CD4-positive, CD25-positive, alpha-beta regulatory T cell (primary cell): ENCODE results near the gene PROSER2. TPM values are rescaled to one million over a fixed set of nuclear protein-coding genes. Genes with fewer than 3 reads are reported as not detected.
"Not testable (repeated sequence)": the region's sequence is repeated elsewhere in the genome, so short reads cannot be mapped to it uniquely, and the experiment has no call there.

Experiments used
- ATAC-seq, 2 donors: fragments of 150-1000 bp; cut with Tn5 transposase; one replicate each; pipeline ENCODE4 v1.10.0; 2021; ENCODE audit warnings: low read depth in 2 of 2, moderate number of reproducible peaks in 2 of 2, moderate library complexity in 1 of 2
- DNase-seq, 3 donors: peaks; one replicate each; pipeline versions ENCODE4 v3.0.0 to v3.0.0-alpha.2; 2012 to 2022; ENCODE audit warnings: mixed read lengths in 1 of 3
- H3K27ac ChIP-seq: one replicate; pipeline ENCODE4 v1.7.0; 2013; ENCODE audit warnings: mild to moderate bottlenecking, low read length; ENCODE audit not compliant: insufficient read depth, poor library complexity, severe bottlenecking
- H3K27me3 ChIP-seq: one replicate; pipeline ENCODE4 v1.7.0; 2013; ENCODE audit warnings: low read length; ENCODE audit not compliant: control insufficient read depth, insufficient read depth
- H3K36me3 ChIP-seq: one replicate; pipeline ENCODE4 v1.7.0; 2013; ENCODE audit warnings: mild to moderate bottlenecking, low read length, moderate library complexity; ENCODE audit not compliant: control insufficient read depth, insufficient read depth
- H3K4me1 ChIP-seq: 2 replicates; pipeline ENCODE4 v1.7.0; 2013; ENCODE audit warnings: mild to moderate bottlenecking, low read length; ENCODE audit not compliant: insufficient read depth, control insufficient read depth, poor library complexity, severe bottlenecking
- H3K4me3 ChIP-seq: one replicate; pipeline ENCODE4 v1.7.0; 2013; ENCODE audit warnings: low read depth, mild to moderate bottlenecking, low read length, moderate library complexity
- H3K9me3 ChIP-seq, 2 experiments: 1 replicate in 1 of 2; 2 replicates in 1 of 2; pipeline ENCODE4 v1.7.0; 2013; ENCODE audit warnings: low read length in 2 of 2, mild to moderate bottlenecking in 1 of 2, moderate library complexity in 1 of 2; ENCODE audit not compliant: control insufficient read depth in 2 of 2
- H3K27ac Mint-ChIP-seq, 3 donors: one replicate each; pipeline ENCODE4 v1.8.0; 2020 to 2022; ENCODE audit warnings: mild to moderate bottlenecking in 3 of 3, mixed read lengths in 3 of 3, moderate library complexity in 2 of 3
- H3K27me3 Mint-ChIP-seq: one replicate; pipeline ENCODE4 v1.8.0; 2022; ENCODE audit warnings: mild to moderate bottlenecking, mixed read lengths
- H3K36me3 Mint-ChIP-seq: one replicate; pipeline ENCODE4 v1.8.0; 2020; ENCODE audit warnings: mixed read lengths
- H3K4me1 Mint-ChIP-seq, 4 donors: one replicate each; pipeline ENCODE4 v1.8.0; 2020 to 2022; ENCODE audit warnings: mixed read lengths in 4 of 4, mild to moderate bottlenecking in 1 of 4
- H3K4me3 Mint-ChIP-seq, 4 donors: one replicate each; pipeline ENCODE4 v1.8.0; 2020 to 2022; ENCODE audit warnings: mild to moderate bottlenecking in 4 of 4, mixed read lengths in 4 of 4, moderate library complexity in 3 of 4
- H3K9me3 Mint-ChIP-seq, 7 donors: one replicate each; pipeline ENCODE4 v1.8.0; 2020 to 2022; ENCODE audit warnings: mixed read lengths in 7 of 7, mild to moderate bottlenecking in 3 of 7, moderate library complexity in 2 of 7
- polyA plus RNA-seq, 4 donors: library from polyadenylated mRNA; unstranded; fragments of 300-500 nt; fragmentation: Illumina TruSeq; gene quantifications; one replicate each; pipeline ENCODE4 v1.2.3, GENCODE V29; 2021
- total RNA-seq: library from RNA; stranded (reverse); gene quantifications from one replicate; pipeline ENCODE4 v1.2.3, GENCODE V29; 2022

PROSER2 gene
- total and polyA plus RNA-seq, 5 donors from 2014 or later: 0.25 to 1.3 (median 0.65) TPM; not detected in 2

DNA sequence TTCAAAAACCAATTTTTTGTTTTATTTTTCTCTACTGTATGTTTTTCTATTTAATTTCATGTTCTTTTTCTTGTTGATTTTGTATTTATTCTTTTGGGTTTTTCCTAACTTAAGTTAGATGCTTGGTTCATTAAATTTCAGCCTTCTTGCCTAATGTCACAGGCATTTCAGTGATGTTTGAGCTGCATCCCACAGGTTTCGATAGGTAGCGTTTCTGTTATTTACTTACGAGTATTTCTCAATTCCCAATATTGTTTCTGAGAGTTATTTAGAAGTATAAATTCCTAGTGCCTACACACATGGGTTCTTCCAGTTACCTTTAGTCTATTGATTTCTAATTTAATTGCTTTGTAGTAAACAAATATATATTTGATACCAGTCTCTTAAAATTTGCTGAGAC is 18.2 kb downstream of the PROSER2 start:
- no peaks in the 10 kb centered on the region for H3K9me3 ChIP-seq
- H3K4me1 ChIP-seq: peaks cover 9% of the 10 kb centered on the region
- DNase-seq (no peak), ATAC-seq (no peak)
- Mint-ChIP-seq H3K27ac (no peak overlapping the region), H3K4me1 (peaks cover 4 to 20% (median 11%) of the 10 kb centered on the region in 4 donors), H3K4me3 (no peak overlapping the region), H3K36me3 (no peaks in the 10 kb centered on the region), H3K9me3 (peaks cover 0 to 1% (median 0%) of the 10 kb centered on the region in 7 donors), H3K27me3 (peaks cover 52% of the 10 kb centered on the region)
- no peak overlapping the region for H3K4me3 ChIP-seq
- H3K27ac ChIP-seq: no peak overlapping the region
- peaks cover 6% of the 10 kb centered on the region for H3K27me3 ChIP-seq
- no peaks in the 10 kb centered on the region for H3K36me3 ChIP-seq

DNA sequence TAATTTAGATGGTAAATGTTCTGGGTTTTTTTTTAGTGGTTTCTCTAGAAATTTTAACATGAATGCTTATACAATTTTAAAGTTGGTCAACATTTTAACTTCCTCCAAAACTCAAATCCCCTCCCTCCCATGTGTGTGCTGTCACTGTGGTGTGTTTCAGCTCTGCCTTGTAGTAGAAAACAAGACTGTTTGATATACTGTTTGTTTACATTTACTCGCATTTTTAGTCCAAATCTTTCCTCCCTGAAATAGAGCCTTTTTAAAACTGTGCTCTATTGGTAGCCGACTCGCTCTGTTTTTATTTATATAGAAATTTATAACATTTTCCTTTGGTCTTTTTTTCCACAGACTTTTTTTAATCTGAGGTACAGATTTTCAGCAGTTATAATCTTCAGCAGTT is 19.3 kb downstream of the PROSER2 start:
- Mint-ChIP-seq H3K9me3 (peaks cover 0 to 3% (median 0%) of the 10 kb centered on the region in 7 donors), H3K36me3 (no peaks in the 10 kb centered on the region), H3K4me3 (no peak overlapping the region), H3K27me3 (peaks cover 46% of the 10 kb centered on the region), H3K4me1 (peaks cover 5 to 21% (median 11%) of the 10 kb centered on the region in 4 donors), H3K27ac (no peak overlapping the region)
- H3K9me3 ChIP-seq: no peaks in the 10 kb centered on the region
- ATAC-seq (no peak), DNase-seq (no peak)
- peaks cover 4% of the 10 kb centered on the region for H3K27me3 ChIP-seq
- no peak overlapping the region for H3K4me3 ChIP-seq
- H3K4me1 ChIP-seq: peaks cover 9% of the 10 kb centered on the region
- H3K27ac ChIP-seq: no peak overlapping the region
- no peaks in the 10 kb centered on the region for H3K36me3 ChIP-seq

DNA sequence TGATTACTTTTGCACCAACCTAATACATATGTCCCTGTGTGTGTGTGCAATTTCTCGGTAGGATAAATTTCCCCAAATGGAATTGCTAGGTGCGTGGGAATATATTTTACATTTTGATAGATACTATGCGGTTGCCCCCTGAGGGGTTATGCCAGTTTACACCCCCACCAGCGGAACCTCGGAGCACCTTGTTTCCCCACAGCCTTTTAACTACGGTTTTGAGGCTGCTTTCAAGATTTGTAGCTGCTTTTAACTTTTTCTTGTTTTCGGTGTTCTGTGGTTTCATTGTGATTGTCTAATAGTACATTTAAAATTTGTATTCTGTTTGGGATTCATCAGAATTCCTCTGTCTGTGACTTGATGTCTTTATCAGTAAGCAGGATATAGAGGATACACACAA is 22.0 kb downstream of the PROSER2 start:
- ATAC-seq (no peak), DNase-seq (peak in 1 of 3 donors; percentile 13)
- Histone ChIP-seq H3K4me3 (no peak overlapping the region), H3K27me3 (peaks cover 7% of the 10 kb centered on the region), H3K9me3 (no peaks in the 10 kb centered on the region), H3K36me3 (no peaks in the 10 kb centered on the region), H3K4me1 (peaks cover 3% of the 10 kb centered on the region), H3K27ac (no peak overlapping the region)
- Mint-ChIP-seq H3K4me3 (peak overlapping the region in 2 of 4 donors; percentile 12 to 57), H3K36me3 (no peaks in the 10 kb centered on the region), H3K9me3 (peaks cover 0 to 4% (median 0%) of the 10 kb centered on the region in 7 donors), H3K27me3 (peaks cover 34% of the 10 kb centered on the region), H3K27ac (no peak overlapping the region), H3K4me1 (peaks cover 5 to 11% (median 8%) of the 10 kb centered on the region in 4 donors)

DNA sequence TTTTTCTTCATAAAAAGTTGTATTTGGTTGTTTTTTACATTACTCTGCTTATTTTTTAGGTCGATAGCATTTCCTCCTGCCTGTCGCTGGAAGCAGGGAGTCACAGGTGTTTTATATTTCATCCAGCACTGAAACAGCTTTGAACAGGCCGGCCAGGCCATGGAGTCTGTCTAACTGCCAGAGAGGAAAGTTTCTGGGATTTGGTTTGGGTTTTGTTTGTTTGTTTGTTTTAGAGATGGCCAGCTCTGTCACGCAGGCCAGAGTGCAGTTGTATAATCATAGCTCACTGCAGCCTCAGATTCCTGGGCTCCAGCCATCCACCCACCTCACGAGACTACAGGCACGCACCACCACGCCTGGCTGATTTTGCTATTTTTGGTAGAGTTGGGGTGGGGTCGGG is 23.4 kb downstream of the PROSER2 start:
- Mint-ChIP-seq H3K27ac (no peak overlapping the region), H3K36me3 (no peaks in the 10 kb centered on the region)

DNA sequence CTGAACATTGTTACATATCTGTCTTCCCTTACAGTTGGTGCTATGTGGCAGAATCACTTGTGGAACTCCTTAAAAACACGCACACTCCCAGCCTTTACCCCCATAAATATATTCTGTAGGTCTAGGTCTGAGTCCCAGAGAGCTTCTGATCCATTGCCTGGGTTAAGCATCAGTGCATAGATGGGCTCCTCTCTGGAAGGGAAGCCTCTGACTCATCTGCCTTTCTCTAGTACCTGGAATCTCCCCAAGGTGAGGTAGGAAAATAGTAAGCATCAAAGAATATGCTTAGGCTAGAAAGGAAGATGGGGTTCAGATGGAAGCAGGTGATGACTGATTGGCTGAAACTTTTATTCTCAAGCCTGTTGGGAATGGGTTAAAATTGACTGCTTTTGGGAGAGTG is 26.1 kb downstream of the PROSER2 start:
- no peaks in the 10 kb centered on the region for H3K36me3 ChIP-seq
- H3K9me3 Mint-ChIP-seq: peaks cover 0 to 4% (median 0%) of the 10 kb centered on the region in 7 donors
- H3K27me3 ChIP-seq: peaks cover 3% of the 10 kb centered on the region
- no peak for ATAC-seq
- H3K9me3 ChIP-seq: no peaks in the 10 kb centered on the region
- no peak overlapping the region for H3K27ac Mint-ChIP-seq
- no peak for DNase-seq
- peaks cover 5 to 11% (median 8%) of the 10 kb centered on the region in 4 donors for H3K4me1 Mint-ChIP-seq
- H3K27me3 Mint-ChIP-seq: peaks cover 31% of the 10 kb centered on the region
- no peak overlapping the region for H3K4me3 ChIP-seq
- H3K27ac ChIP-seq: no peak overlapping the region
- H3K4me3 Mint-ChIP-seq: no peak overlapping the region
- peaks cover 3% of the 10 kb centered on the region for H3K4me1 ChIP-seq
- H3K36me3 Mint-ChIP-seq: no peaks in the 10 kb centered on the region

More for the DNA sequence above, 23.4 kb downstream of the PROSER2 start:
- no peak overlapping the region for H3K4me3 Mint-ChIP-seq
- no peaks in the 10 kb centered on the region for H3K36me3 ChIP-seq
- H3K4me1 ChIP-seq: peaks cover 3% of the 10 kb centered on the region
- no peak overlapping the region for H3K4me3 ChIP-seq
- peaks cover 36% of the 10 kb centered on the region for H3K27me3 Mint-ChIP-seq
- H3K9me3 ChIP-seq: no peaks in the 10 kb centered on the region
- peaks cover 7% of the 10 kb centered on the region for H3K27me3 ChIP-seq
- H3K9me3 Mint-ChIP-seq: peaks cover 0 to 4% (median 0%) of the 10 kb centered on the region in 7 donors
- ATAC-seq (no peak), DNase-seq (no peak)
- H3K27ac ChIP-seq: no peak overlapping the region
- peaks cover 5 to 11% (median 8%) of the 10 kb centered on the region in 4 donors for H3K4me1 Mint-ChIP-seq

DNA sequence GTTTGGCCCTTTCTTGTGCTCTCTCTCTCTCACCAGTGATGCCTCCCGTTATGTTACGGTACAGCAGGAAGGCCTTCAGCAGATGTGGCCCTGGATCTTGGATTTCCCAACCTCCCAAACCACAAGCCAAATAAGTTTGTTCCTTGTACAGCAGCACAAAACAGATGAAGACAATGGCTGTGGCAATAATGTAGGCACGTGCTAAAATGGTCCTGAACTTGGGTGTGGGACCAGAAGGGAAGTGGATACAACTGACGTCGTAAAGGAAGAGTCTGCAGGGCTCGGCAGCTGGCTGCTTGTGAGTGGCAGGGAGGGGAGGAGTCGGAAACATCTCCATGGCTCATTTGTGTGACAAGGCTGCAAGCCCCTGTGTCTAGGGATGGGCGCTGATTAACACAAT is 26.8 kb downstream of the PROSER2 start:
- H3K4me1 ChIP-seq: peaks cover 2% of the 10 kb centered on the region

DNA sequence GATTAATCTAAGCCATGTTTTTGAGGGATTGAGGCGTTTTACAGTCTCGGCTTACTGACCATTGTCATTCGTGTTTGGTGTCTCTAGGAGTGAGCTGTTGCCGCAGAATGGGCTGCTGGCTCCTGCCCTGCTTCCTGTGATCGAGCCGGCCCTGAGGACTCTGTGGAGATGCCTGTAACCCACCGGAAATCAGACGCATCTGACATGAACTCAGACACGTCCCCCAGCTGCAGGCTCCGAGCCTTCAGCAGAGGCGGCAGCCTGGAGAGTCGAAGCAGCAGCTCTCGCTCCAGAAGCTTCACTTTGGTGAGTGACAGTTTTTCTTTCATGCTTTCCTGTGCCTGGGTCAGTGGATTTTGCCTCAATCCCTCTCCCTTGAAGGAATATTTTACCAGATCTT is 28.8 kb downstream of the PROSER2 start:
- H3K4me1 ChIP-seq: no peaks in the 10 kb centered on the region
- no peak overlapping the region for H3K4me3 Mint-ChIP-seq
- H3K27ac ChIP-seq: no peak overlapping the region
- no peaks in the 10 kb centered on the region for H3K9me3 ChIP-seq
- H3K36me3 ChIP-seq: no peaks in the 10 kb centered on the region
- no peaks in the 10 kb centered on the region for H3K36me3 Mint-ChIP-seq
- peaks cover 17% of the 10 kb centered on the region for H3K27me3 Mint-ChIP-seq
- no peak for DNase-seq
- peaks cover 3% of the 10 kb centered on the region for H3K27me3 ChIP-seq
- H3K27ac Mint-ChIP-seq: no peak overlapping the region
- no peak overlapping the region for H3K4me3 ChIP-seq
- ATAC-seq: no peak
- peaks cover 0 to 4% (median 0%) of the 10 kb centered on the region in 7 donors for H3K9me3 Mint-ChIP-seq
- no peaks in the 10 kb centered on the region for H3K4me1 Mint-ChIP-seq

More for the DNA sequence above, 26.8 kb downstream of the PROSER2 start:
- Histone ChIP-seq H3K27ac (no peak overlapping the region), H3K27me3 (peaks cover 3% of the 10 kb centered on the region), H3K9me3 (no peaks in the 10 kb centered on the region), H3K4me3 (no peak overlapping the region), H3K36me3 (no peaks in the 10 kb centered on the region)
- H3K27me3 Mint-ChIP-seq: peaks cover 28% of the 10 kb centered on the region
- H3K27ac Mint-ChIP-seq: no peak overlapping the region
- no peak overlapping the region for H3K4me3 Mint-ChIP-seq
- H3K9me3 Mint-ChIP-seq: peaks cover 0 to 4% (median 0%) of the 10 kb centered on the region in 7 donors
- no peaks in the 10 kb centered on the region for H3K36me3 Mint-ChIP-seq
- peaks cover 5 to 11% (median 8%) of the 10 kb centered on the region in 4 donors for H3K4me1 Mint-ChIP-seq
- no peak for DNase-seq
- no peak for ATAC-seq

DNA sequence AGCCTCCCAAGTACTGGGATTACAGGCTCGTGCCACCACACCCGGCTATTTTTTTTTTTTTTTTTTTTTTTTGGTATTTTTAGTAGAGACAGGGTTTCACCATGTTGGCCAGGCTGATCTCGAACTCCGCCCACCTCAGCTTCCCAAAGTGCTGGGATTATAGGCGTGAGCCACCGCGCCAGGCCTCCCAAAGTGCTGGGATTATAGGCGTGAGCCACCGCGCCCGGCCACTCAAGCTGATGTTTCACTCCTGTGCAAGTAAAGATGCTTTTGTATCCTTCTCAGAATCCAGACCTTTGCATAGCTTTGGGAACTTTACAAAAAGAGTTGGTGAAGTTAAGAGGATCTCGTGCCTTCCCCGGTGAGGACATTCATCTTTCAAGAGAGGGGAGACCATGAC is 29.5 kb downstream of the PROSER2 start:
- not testable (repeated sequence) for H3K4me1 Mint-ChIP-seq, ATAC-seq, H3K4me1 ChIP-seq, H3K4me3 Mint-ChIP-seq, H3K36me3 ChIP-seq, DNase-seq, H3K4me3 ChIP-seq, H3K27me3 ChIP-seq, H3K36me3 Mint-ChIP-seq, H3K27ac ChIP-seq, H3K27ac Mint-ChIP-seq, H3K9me3 Mint-ChIP-seq, H3K9me3 ChIP-seq
- peaks cover 21% of the 10 kb centered on the region for H3K27me3 Mint-ChIP-seq
